ENCODE results near the gene OLFML3.

The OLFML3 gene

DNA sequence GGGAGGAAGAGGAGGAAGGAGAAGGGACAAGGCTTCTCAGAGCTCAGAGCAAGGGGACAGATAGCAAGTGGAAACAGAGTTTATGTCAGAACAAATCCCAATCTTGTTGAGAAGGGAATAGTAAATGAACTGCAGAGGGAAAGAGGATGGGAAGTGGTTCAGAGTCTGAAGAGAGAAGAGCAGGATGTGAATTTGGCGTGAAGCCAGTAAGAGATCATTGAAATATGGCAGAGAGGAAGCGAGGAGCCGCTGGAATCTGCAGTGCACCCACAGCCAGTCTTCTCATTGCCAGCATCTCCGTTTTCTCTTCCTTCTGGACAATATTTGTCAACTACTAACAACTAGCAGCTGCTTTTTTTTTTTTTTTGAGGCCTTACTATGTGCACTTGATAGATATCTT lies 19.1 kb downstream of the OLFML3 start:
- Histone ChIP-seq H3K4me2 (ENCODE audit: insufficient read depth, low read length) (no peak overlapping the region), H3K79me2 (ENCODE audit: insufficient read depth, low read length) (no peaks in the 10 kb centered on the region), H2AFZ (ENCODE audit: low read depth, low read length) (no peak overlapping the region), H3K9me3 (ENCODE audit: insufficient read depth, low read length, severe bottlenecking) (peaks cover 17% of the 10 kb centered on the region), H3K27me3 (ENCODE audit: insufficient read depth, low read length, poor library complexity) (no peaks in the 10 kb centered on the region), H3K9ac (ENCODE audit: low read depth, low read length) (no peak overlapping the region), H3K4me3 (ENCODE audit: low read depth in 1 of 2, low read length in 2 of 2) (no peak overlapping the region), H3K36me3 (ENCODE audit: insufficient read depth, low read length) (no peaks in the 10 kb centered on the region), H3K4me1 (ENCODE audit: insufficient read depth, low read length) (no peaks in the 10 kb centered on the region), H3K27ac (ENCODE audit: low read length) (no peak overlapping the region), H4K20me1 (ENCODE audit: insufficient read depth, low read length) (no peaks in the 10 kb centered on the region)
- no peak for DNase-seq
- no peak for TF ChIP-seq EZH2 (IDR thresholded peaks at IDR 0.05; ENCODE audit: borderline replicate concordance, low read depth, low read length, severe bottlenecking)
- TF ChIP-seq CTCF (IDR thresholded peaks at IDR 0.05; ENCODE audit: borderline replicate concordance, extremely low read depth, low read length, poor library complexity, severe bottlenecking): no peak
- ATAC-seq (ENCODE audit: insufficient read depth, low read depth): 0 out of 3 replicates have a peak, but pooled peaks have one; percentile 39

GRCh38 chr1:113999233-113999632 lies 20.0 kb downstream of the OLFML3 start:
- Histone ChIP-seq H2AFZ (ENCODE audit: low read depth, low read length) (no peak overlapping the region), H3K4me3 (ENCODE audit: low read depth in 1 of 2, low read length in 2 of 2) (no peak overlapping the region), H3K9ac (ENCODE audit: low read depth, low read length) (no peak overlapping the region), H3K27me3 (ENCODE audit: insufficient read depth, low read length, poor library complexity) (no peaks in the 10 kb centered on the region), H3K4me2 (ENCODE audit: insufficient read depth, low read length) (no peak overlapping the region), H3K4me1 (ENCODE audit: insufficient read depth, low read length) (no peaks in the 10 kb centered on the region), H3K27ac (ENCODE audit: low read length) (no peak overlapping the region), H3K36me3 (ENCODE audit: insufficient read depth, low read length) (no peaks in the 10 kb centered on the region), H3K9me3 (ENCODE audit: insufficient read depth, low read length, severe bottlenecking) (peaks cover 14% of the 10 kb centered on the region), H4K20me1 (ENCODE audit: insufficient read depth, low read length) (no peaks in the 10 kb centered on the region), H3K79me2 (ENCODE audit: insufficient read depth, low read length) (no peaks in the 10 kb centered on the region)
- TF ChIP-seq EZH2 (IDR thresholded peaks at IDR 0.05; ENCODE audit: borderline replicate concordance, low read depth, low read length, severe bottlenecking) (no peak), CTCF (IDR thresholded peaks at IDR 0.05; ENCODE audit: borderline replicate concordance, extremely low read depth, low read length, poor library complexity, severe bottlenecking) (no peak)
- DNase-seq (no peak), ATAC-seq (ENCODE audit: insufficient read depth, low read depth) (no peak)

GRCh38 chr1:113999799-114000198 lies 20.5 kb downstream of the OLFML3 start:
- TF ChIP-seq CTCF (IDR thresholded peaks at IDR 0.05; ENCODE audit: borderline replicate concordance, extremely low read depth, low read length, poor library complexity, severe bottlenecking) (no peak), EZH2 (IDR thresholded peaks at IDR 0.05; ENCODE audit: borderline replicate concordance, low read depth, low read length, severe bottlenecking) (no peak)
- H3K79me2 ChIP-seq (ENCODE audit: insufficient read depth, low read length): no peaks in the 10 kb centered on the region
- no peak overlapping the region for H2AFZ ChIP-seq (ENCODE audit: low read depth, low read length)
- no peak for DNase-seq
- H3K4me2 ChIP-seq (ENCODE audit: insufficient read depth, low read length): no peak overlapping the region
- H3K36me3 ChIP-seq (ENCODE audit: insufficient read depth, low read length): no peaks in the 10 kb centered on the region
- H3K9ac ChIP-seq (ENCODE audit: low read depth, low read length): no peak overlapping the region
- no peaks in the 10 kb centered on the region for H3K4me1 ChIP-seq (ENCODE audit: insufficient read depth, low read length)
- no peaks in the 10 kb centered on the region for H4K20me1 ChIP-seq (ENCODE audit: insufficient read depth, low read length)
- ATAC-seq (ENCODE audit: insufficient read depth, low read depth): no peak
- H3K27ac ChIP-seq (ENCODE audit: low read length): no peak overlapping the region
- peaks cover 9% of the 10 kb centered on the region for H3K9me3 ChIP-seq (ENCODE audit: insufficient read depth, low read length, severe bottlenecking)
- no peaks in the 10 kb centered on the region for H3K27me3 ChIP-seq (ENCODE audit: insufficient read depth, low read length, poor library complexity)
- H3K4me3 ChIP-seq (ENCODE audit: low read depth in 1 of 2, low read length in 2 of 2): no peak overlapping the region

DNA sequence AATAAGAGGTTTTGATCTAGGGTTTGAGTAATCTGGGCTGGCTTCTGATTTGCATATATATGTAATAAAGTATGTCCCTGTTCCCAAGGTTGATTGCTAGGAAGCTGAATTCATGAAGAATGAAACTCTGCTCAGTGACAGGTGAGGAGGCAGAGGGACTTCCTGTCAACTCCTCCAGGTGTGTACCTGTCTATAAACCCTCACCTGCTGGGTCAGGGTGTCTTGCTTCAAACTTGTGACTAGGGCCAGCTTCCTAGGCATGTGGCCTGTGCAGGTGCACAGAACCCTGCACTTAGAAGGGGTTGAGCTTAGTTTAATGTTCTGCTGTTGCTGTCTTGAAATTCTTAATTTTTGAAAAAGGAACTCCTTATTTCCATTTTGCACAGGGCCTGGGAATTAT lies 21.1 kb downstream of the OLFML3 start:
- H3K9me3 ChIP-seq (ENCODE audit: insufficient read depth, low read length, severe bottlenecking): peaks cover 3% of the 10 kb centered on the region
- DNase-seq (no peak), ATAC-seq (ENCODE audit: insufficient read depth, low read depth) (no peak)
- no peak overlapping the region for H3K27ac ChIP-seq (ENCODE audit: low read length)
- no peaks in the 10 kb centered on the region for H3K27me3 ChIP-seq (ENCODE audit: insufficient read depth, low read length, poor library complexity)
- H3K36me3 ChIP-seq (ENCODE audit: insufficient read depth, low read length): no peaks in the 10 kb centered on the region
- H3K4me1 ChIP-seq (ENCODE audit: insufficient read depth, low read length): no peaks in the 10 kb centered on the region
- no peak overlapping the region for H3K9ac ChIP-seq (ENCODE audit: low read depth, low read length)
- TF ChIP-seq EZH2 (IDR thresholded peaks at IDR 0.05; ENCODE audit: borderline replicate concordance, low read depth, low read length, severe bottlenecking) (no peak), CTCF (IDR thresholded peaks at IDR 0.05; ENCODE audit: borderline replicate concordance, extremely low read depth, low read length, poor library complexity, severe bottlenecking) (no peak)
- H3K79me2 ChIP-seq (ENCODE audit: insufficient read depth, low read length): no peaks in the 10 kb centered on the region
- H2AFZ ChIP-seq (ENCODE audit: low read depth, low read length): no peak overlapping the region
- H4K20me1 ChIP-seq (ENCODE audit: insufficient read depth, low read length): no peaks in the 10 kb centered on the region
- H3K4me2 ChIP-seq (ENCODE audit: insufficient read depth, low read length): no peak overlapping the region
- no peak overlapping the region for H3K4me3 ChIP-seq (ENCODE audit: low read depth in 1 of 2, low read length in 2 of 2)
